Fibroblast of villous mesenchyme (primary cell): ENCODE results near the gene PLEKHA5. TPM values are rescaled to one million over a fixed set of nuclear protein-coding genes. Genes with fewer than 3 reads are reported as not detected.
A peak's percentile ranks its signal among the peaks of the same experiment; 100 is the strongest.
"Not testable (repeated sequence)": the region's sequence is repeated elsewhere in the genome, so short reads cannot be mapped to it uniquely, and the experiment has no call there.

Experiments used
- DNase-seq: peaks from one replicate; pipeline ENCODE4 v3.0.0-alpha.2; 2010; ENCODE audit warnings: low read depth
- H3K4me3 ChIP-seq: 2 replicates; pipeline ENCODE4 v1.5.1; 2011; ENCODE audit warnings: low read depth, mild to moderate bottlenecking, low read length
- total RNA-seq: library from RNA; depleted of rRNA; stranded (reverse); fragments of >200 nt; gene quantifications from 2 replicates; pipeline ENCODE4 v1.2.3, GENCODE V29; 2012
- TF ChIP-seq, protein P1 (sequence below): IDR thresholded peaks from 2 replicates; pipeline ENCODE4 v1.5.1; 2012; ENCODE audit warnings: low read depth, mild to moderate bottlenecking, low read length; ENCODE audit not compliant: insufficient read depth

The PLEKHA5 gene
- total RNA-seq, 1 donor, result 37.1 TPM

GRCh38 chr12:19397534-19397933 is 268.0 kb downstream of the PLEKHA5 start:
- H3K4me3 ChIP-seq, result no peak overlapping the region
- TF ChIP-seq, protein P1, sequence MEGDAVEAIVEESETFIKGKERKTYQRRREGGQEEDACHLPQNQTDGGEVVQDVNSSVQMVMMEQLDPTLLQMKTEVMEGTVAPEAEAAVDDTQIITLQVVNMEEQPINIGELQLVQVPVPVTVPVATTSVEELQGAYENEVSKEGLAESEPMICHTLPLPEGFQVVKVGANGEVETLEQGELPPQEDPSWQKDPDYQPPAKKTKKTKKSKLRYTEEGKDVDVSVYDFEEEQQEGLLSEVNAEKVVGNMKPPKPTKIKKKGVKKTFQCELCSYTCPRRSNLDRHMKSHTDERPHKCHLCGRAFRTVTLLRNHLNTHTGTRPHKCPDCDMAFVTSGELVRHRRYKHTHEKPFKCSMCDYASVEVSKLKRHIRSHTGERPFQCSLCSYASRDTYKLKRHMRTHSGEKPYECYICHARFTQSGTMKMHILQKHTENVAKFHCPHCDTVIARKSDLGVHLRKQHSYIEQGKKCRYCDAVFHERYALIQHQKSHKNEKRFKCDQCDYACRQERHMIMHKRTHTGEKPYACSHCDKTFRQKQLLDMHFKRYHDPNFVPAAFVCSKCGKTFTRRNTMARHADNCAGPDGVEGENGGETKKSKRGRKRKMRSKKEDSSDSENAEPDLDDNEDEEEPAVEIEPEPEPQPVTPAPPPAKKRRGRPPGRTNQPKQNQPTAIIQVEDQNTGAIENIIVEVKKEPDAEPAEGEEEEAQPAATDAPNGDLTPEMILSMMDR, result no peak
- DNase-seq, result no peak

GRCh38 chr12:19398376-19399363 is 269.1 kb downstream of the PLEKHA5 start:
- DNase-seq, result no peak
- H3K4me3 ChIP-seq, result no peak overlapping the region
- TF ChIP-seq, protein P1, result no peak

GRCh38 chr12:19400649-19401285 is 271.2 kb downstream of the PLEKHA5 start:
- not testable (repeated sequence) for DNase-seq, H3K4me3 ChIP-seq

- TF ChIP-seq, protein P1, result no peak
- DNase-seq, result no peak
- H3K4me3 ChIP-seq, result no peak overlapping the region
Observed at GRCh38 chr12:19402211-19402610, 272.7 kb downstream of the PLEKHA5 start.

- peak; percentile 78 for DNase-seq
- H3K4me3 ChIP-seq, result no peak overlapping the region
- TF ChIP-seq, protein P1, result no peak
Observed at GRCh38 chr12:19402743-19403431, 273.4 kb downstream of the PLEKHA5 start.

DNA sequence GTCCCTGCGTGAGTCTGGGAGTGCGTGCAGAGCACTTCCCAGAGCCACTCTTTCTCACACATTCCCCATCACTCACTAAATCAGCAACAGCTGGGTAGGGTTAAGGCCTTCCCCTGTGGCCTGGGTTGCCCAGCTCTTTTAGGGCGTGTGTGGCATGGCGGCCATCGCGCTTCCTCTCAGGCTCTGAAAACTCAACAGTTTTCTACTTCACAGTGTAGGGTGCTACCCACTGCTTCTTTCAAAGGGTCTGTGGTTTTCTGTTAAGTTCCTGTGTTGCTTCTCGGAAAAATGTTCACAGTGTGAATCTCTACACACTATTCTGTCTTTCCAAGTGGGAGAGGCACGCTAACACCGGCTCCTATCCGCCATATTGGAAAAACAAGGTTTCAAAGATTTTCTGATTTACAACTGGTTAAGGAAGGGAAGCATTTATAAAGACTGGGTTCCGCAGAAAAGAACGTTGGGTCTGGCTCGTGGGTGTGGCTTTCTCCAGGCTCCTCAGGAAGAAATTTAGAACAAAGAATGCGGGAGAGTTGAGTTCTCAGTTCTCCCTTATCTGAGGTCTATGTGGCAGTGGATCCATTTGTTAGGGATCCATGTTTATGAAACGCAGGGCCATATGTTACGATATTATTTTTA is 274.8 kb downstream of the PLEKHA5 start:
- DNase-seq, result no peak
- TF ChIP-seq, protein P1, result no peak
- H3K4me3 ChIP-seq, result no peak overlapping the region
